ENCODE results near the gene SPDYE18.
A peak's percentile ranks its signal among the peaks of the same experiment; 100 is the strongest.
"Not testable (repeated sequence)": the region's sequence is repeated elsewhere in the genome, so short reads cannot be mapped to it uniquely, and the experiment has no call there.

The SPDYE18 gene

GRCh38 chr7:77062557-77062956 is at the start of gene SPDYE18:
SPDYE18 (minus strand) TSS chr7:77062558; CDS start chr7:77060512, 2,046 bp downstream.
- DNase-seq, result not testable (repeated sequence)

- not testable (repeated sequence) for DNase-seq
Observed at GRCh38 chr7:77108362-77108761, 46.0 kb upstream of the SPDYE18 start.

- DNase-seq, result not testable (repeated sequence)
Observed at GRCh38 chr7:77107659-77108058, 45.3 kb upstream of the SPDYE18 start.

GRCh38 chr7:77105904-77106303 is 43.5 kb upstream of the SPDYE18 start:
- DNase-seq, result not testable (repeated sequence)

- DNase-seq, result not testable (repeated sequence)
Observed at GRCh38 chr7:77102671-77103070, 40.3 kb upstream of the SPDYE18 start.

GRCh38 chr7:77101187-77101586 is 38.8 kb upstream of the SPDYE18 start:
- not testable (repeated sequence) for DNase-seq

GRCh38 chr7:77100501-77100900 is 38.1 kb upstream of the SPDYE18 start:
- not testable (repeated sequence) for DNase-seq

GRCh38 chr7:77092301-77092700 is 29.9 kb upstream of the SPDYE18 start:
- not testable (repeated sequence) for DNase-seq

GRCh38 chr7:77082192-77082591 is 19.8 kb upstream of the SPDYE18 start:
- DNase-seq, result not testable (repeated sequence)

- DNase-seq, result not testable (repeated sequence)
Observed at GRCh38 chr7:77080236-77080635, 17.9 kb upstream of the SPDYE18 start.

- not testable (repeated sequence) for DNase-seq
Observed at GRCh38 chr7:77079624-77080023, 17.3 kb upstream of the SPDYE18 start.

- not testable (repeated sequence) for DNase-seq
Observed at GRCh38 chr7:77079112-77079511, 16.8 kb upstream of the SPDYE18 start.

GRCh38 chr7:77077060-77077459 is 14.7 kb upstream of the SPDYE18 start:
- not testable (repeated sequence) for DNase-seq

GRCh38 chr7:77074786-77075396 is 12.5 kb upstream of the SPDYE18 start:
- DNase-seq, result not testable (repeated sequence)

GRCh38 chr7:77071108-77071507 is 8.8 kb upstream of the SPDYE18 start:
- DNase-seq, result not testable (repeated sequence)

GRCh38 chr7:77065869-77066268 is 3.5 kb upstream of the SPDYE18 start:
- DNase-seq, result not testable (repeated sequence)

GRCh38 chr7:77063732-77064131 is 1.4 kb upstream of the SPDYE18 start:
- not testable (repeated sequence) for DNase-seq

- not testable (repeated sequence) for DNase-seq
Observed at GRCh38 chr7:77032261-77032660, 30.1 kb downstream of the SPDYE18 start, which contains the start of gene SPDYE17. SPDYE17 (minus strand) TSS chr7:77032361; CDS start chr7:77030570, 1,791 bp downstream.

- not testable (repeated sequence) for DNase-seq
Observed at GRCh38 chr7:77026349-77026748, 36.0 kb downstream of the SPDYE18 start.

GRCh38 chr7:77010074-77010680 is 52.2 kb downstream of the SPDYE18 start:
- DNase-seq, result not testable (repeated sequence)

- DNase-seq, result peak; percentile 45
Observed at GRCh38 chr7:77008000-77008399, 54.4 kb downstream of the SPDYE18 start.

- DNase-seq, result not testable (repeated sequence)
Observed at GRCh38 chr7:77006127-77007110, 55.9 kb downstream of the SPDYE18 start.

GRCh38 chr7:77005461-77006057 is 56.8 kb downstream of the SPDYE18 start:
- DNase-seq, result not testable (repeated sequence)

All from DMS153 (cell line).